SK-N-MC (cell line): ENCODE measurements around the gene FOS.

Source experiments
- EZH2 ChIP-seq: fragments of 200-600 bp; sonication (generic); IDR thresholded peaks from one replicate; pipeline ENCODE4 v1.6.1; 2017; ENCODE audit warnings: antibody characterized with exemption
- FOXP2 ChIP-seq: optimal IDR thresholded peaks from 2 replicates; pipeline ENCODE3; 2011; ENCODE audit warnings: mild to moderate bottlenecking, moderate library complexity; ENCODE audit not compliant: insufficient read depth; ENCODE audit errors: extremely low read length, control extremely low read depth
- POLR2AphosphoS5 ChIP-seq: IDR thresholded peaks from 2 replicates; pipeline ENCODE4 v1.6.1; 2012; ENCODE audit warnings: mild to moderate bottlenecking, low read depth, low read length, borderline replicate concordance

DNA sequence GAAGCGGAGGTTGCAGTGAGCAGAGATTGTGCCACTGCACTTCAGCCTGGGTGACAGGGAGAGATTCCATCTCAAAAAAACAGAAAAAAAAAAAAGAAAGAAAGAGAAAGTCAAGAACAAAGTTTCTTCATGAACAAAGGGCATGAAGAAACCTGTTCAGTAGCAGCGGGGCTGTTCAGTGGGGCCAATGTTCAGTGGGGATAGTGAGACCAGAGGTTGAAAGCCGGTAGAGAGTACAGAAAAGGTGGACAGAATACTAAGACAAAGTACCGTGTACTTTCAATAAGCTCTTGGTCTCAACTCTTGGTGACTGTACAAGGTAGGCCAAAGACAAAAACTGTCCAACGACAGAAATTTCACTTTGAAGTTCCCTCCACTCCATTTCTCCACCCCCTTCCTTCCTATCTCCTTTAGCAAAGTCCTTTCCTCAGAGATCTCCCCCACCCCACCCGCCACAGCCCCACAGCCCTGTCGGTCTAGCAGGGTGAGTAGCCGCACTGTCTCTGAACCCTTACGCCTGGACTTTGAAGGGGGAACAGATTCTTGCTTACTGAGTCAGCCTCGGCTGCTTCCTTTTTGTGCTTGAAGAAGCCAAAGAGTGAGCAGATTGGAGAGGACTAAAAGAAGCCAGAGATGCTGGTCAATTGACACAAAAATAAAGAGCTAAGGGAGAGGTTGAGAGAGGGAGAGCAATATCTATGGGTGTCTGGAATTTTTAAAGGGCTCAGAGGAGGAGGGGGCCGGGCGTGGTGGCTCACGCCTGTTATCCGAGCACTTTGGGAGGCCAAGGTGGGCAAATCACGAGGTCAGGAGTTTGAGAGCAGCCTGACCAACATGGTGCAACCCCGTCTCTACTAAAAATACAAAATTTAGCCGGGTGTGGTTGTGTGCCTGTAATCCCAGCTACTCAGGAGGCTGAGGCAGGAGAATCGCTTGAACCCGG is 44.2 kb upstream of the FOS start:
- TF ChIP-seq EZH2 (no peak), POLR2AphosphoS5 (no peak), FOXP2 (no peak)
